Kidney (tissue), 14 donors: ENCODE data around the gene FRMD4A. TPM values are rescaled to one million over a fixed set of nuclear protein-coding genes. Genes with fewer than 3 reads are reported as not detected.

Experiments
- DNase-seq, 5 donors: peaks; one replicate each; pipeline ENCODE4 v3.0.0-alpha.2; 2013 to 2020
- FAIRE-seq: peaks from 2 replicates; lab custom pipeline; 2012; peaks lifted over from hg19 to GRCh38; lab: Jason Lieb, UNC
- H3K27ac ChIP-seq, 2 donors: one replicate each; pipeline ENCODE4 v1.7.0; 2013; ENCODE audit warnings: low read depth in 2 of 2, low read length in 2 of 2, inconsistent platforms in 1 of 2
- H3K27me3 ChIP-seq: one replicate; pipeline ENCODE4 v1.7.1; 2013; ENCODE audit warnings: low read length, inconsistent platforms; ENCODE audit not compliant: control insufficient read depth, insufficient read depth
- H3K36me3 ChIP-seq, 3 donors: one replicate each; pipeline versions ENCODE4 v1.7.0 to v1.7.1; 2013; ENCODE audit warnings: low read length in 3 of 3, control low read depth in 1 of 3, inconsistent platforms in 1 of 3; ENCODE audit not compliant: insufficient read depth in 3 of 3, control insufficient read depth in 2 of 3
- H3K4me1 ChIP-seq, 3 donors: one replicate each; pipeline versions ENCODE4 v1.7.0 to v1.7.1; 2013; ENCODE audit warnings: low read length in 3 of 3, inconsistent platforms in 1 of 3, low read depth in 1 of 3; ENCODE audit not compliant: control insufficient read depth in 2 of 3, insufficient read depth in 2 of 3
- H3K4me3 ChIP-seq, 3 donors: one replicate each; pipeline versions ENCODE4 v1.7.0 to v1.8.1; 2013; ENCODE audit warnings: low read length in 3 of 3, control low read depth in 1 of 3, inconsistent platforms in 1 of 3
- H3K9ac ChIP-seq, 3 donors: one replicate each; pipeline versions ENCODE4 v1.7.0 to v1.7.1; 2013; ENCODE audit warnings: low read length in 3 of 3, control low read depth in 1 of 3, inconsistent platforms in 1 of 3
- H3K9me3 ChIP-seq, 3 donors: one replicate each; pipeline versions ENCODE4 v1.7.0 to v1.7.1; 2013; ENCODE audit warnings: low read length in 3 of 3, control low read depth in 1 of 3, inconsistent platforms in 1 of 3; ENCODE audit not compliant: control insufficient read depth in 2 of 3, insufficient read depth in 1 of 3
- CTCF ChIP-seq: IDR thresholded peaks from 3 replicates; pipeline ENCODE4 v1.5.1; 2012; ENCODE audit warnings: mild to moderate bottlenecking, moderate library complexity, borderline replicate concordance; ENCODE audit not compliant: insufficient read depth; ENCODE audit errors: extremely low read depth
- intact Hi-C: fragments of 100-400 bp; cut with DNase I; formaldehyde crosslinking; loops from one replicate; pipeline ENCODE4 v1.11.1; 2022
- polyA plus RNA-seq: library from polyadenylated mRNA; stranded (reverse); fragments of 350-450 nt; fragmentation: Illumina TruSeq; extraction: RNeasy Lipid Tissue Mini Kit (QIAGEN cat#74804); gene quantifications from one replicate; pipeline ENCODE4 v1.2.3, GENCODE V29; 2014; ENCODE audit warnings: low read depth, low replicate concordance; ENCODE audit not compliant: insufficient read depth
- total RNA-seq: library from RNA; stranded (reverse); fragmentation: NEBNext Ultra II Directional; extraction: Animal tissue kit (Norgen Biotek cat#: 25700); gene quantifications from one replicate; pipeline ENCODE4 v1.2.1, GENCODE V29; 2021
- donor health status: control.
- donor health status: control.
- donor health status: control.
- donor health status: control.
- donor health status: control.
- donor health status: DM: yes; HTN: yes; CAD: no.
- donor health status: Normal renal cell carcinoma (clear cell type).

The FRMD4A gene
- total and polyA plus RNA-seq, 2 donors from 2014 or later, result 16.0 to 68.2 TPM

DNA sequence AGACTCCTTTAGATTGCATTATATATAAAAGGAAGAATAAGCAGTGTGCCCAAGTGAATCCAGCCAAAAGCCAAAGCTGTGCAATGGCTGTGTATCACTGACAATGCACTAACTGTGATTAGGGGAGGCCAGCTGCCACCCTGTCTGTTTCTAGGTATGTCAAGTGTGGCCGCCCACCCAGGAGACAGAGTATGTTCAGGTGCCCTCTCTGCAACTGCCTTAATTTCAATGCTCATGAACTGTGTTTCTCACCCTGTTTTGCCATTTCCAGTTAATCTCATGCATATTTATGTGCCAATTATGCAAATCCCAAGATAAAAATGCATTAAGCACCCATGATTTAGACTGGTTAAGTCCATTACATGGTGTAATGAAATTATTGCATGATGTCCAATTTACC lies 159.4 kb downstream of the FRMD4A start:
- FAIRE-seq, result no peak
- no peak for TF ChIP-seq CTCF

DNA sequence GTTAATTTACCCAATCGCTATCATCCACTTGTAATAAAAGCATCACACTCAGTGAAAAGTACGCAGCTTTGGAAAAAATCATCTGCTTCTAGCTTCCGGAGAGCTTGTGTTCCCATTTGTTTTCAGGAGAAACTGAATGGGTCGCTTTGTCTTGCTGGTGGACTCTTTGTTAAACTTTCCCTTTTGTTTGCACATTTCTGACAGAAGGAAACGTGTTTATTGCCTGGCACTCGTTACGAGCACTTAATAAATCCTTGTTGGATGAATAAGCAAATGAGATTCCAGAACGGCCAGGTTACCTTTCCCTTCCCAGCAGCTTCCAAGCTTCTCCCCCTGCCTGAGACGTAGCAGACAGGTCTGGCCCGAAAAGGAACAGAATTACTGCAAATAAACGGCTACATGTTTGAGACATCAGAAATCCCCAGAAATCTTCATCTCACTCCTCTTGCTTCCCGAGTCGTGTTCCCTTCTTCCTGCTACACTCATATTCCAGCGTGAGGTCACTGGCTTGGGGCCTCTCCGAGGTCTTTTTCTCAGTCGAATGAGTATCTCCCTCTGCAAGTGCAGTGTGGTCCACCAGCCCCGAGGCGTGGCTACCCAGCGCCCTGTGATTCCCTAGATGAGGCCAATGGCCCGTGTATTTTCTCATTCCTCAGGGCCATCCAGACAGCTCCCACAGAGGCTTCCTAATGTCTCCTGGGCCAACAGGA lies 167.2 kb downstream of the FRMD4A start:
- no peak overlapping the region for H3K27ac ChIP-seq
- peak overlapping the region in 1 of 3 donors; percentile 26 for H3K4me3 ChIP-seq
- FAIRE-seq (no peak), DNase-seq (peak in 4 of 5 donors; percentile 41 to 57 (median 43))
- no peaks in the 10 kb centered on the region for H3K36me3 ChIP-seq
- TF ChIP-seq CTCF, result no peak
- intact Hi-C loops, result no loop called here
- H3K4me1 ChIP-seq, result peaks cover 0 to 2% (median 0%) of the 10 kb centered on the region in 3 donors
- no peaks in the 10 kb centered on the region for H3K9me3 ChIP-seq
- no peak overlapping the region for H3K9ac ChIP-seq
- no peaks in the 10 kb centered on the region for H3K27me3 ChIP-seq

More for the DNA sequence above, 159.4 kb downstream of the FRMD4A start:
- no peaks in the 10 kb centered on the region for H3K36me3 ChIP-seq
- H3K9me3 ChIP-seq, result no peaks in the 10 kb centered on the region
- no peak overlapping the region for H3K4me3 ChIP-seq
- intact Hi-C loops, result no loop called here
- H3K9ac ChIP-seq, result no peak overlapping the region
- peaks cover 0 to 4% (median 0%) of the 10 kb centered on the region in 3 donors for H3K4me1 ChIP-seq
- H3K27ac ChIP-seq, result no peak overlapping the region
- no peak for DNase-seq
- no peaks in the 10 kb centered on the region for H3K27me3 ChIP-seq

DNA sequence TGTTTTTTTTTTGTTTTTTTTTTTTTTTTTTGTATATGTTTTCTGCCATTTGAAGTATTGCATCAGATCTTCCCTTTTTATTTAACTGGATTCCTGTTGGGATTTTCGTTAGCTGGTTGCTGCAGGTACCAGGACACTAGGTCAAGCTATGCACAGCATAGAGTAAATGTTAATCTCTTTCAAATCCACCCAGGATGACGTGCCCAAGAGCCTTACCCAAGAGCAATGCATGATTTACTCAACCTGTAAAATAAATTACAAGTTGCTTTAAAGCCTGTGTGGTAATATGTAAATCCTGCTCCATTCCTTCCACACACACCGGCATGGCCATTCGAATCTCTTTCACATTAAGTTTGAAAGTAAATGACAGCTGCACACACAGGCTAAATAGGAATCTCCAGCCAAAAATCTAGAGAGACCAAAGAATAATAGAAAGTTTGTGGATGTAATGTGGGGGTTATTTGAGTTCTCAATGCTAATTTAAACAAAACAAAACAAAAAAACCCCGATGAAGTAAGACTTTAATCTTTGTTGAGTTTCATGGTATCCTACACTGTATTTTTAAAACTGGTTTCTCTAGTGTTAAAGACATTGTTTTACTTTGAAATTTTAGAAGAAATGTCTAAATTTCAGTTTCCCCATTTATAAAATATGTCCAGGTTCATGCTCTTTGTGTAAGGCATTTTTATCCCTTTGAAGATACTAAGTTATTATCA lies 167.9 kb downstream of the FRMD4A start:
- FAIRE-seq, result no peak
- Histone ChIP-seq H3K9ac (no peak overlapping the region), H3K9me3 (no peaks in the 10 kb centered on the region), H3K36me3 (no peaks in the 10 kb centered on the region), H3K4me1 (peaks cover 0 to 2% (median 0%) of the 10 kb centered on the region in 3 donors), H3K27me3 (no peaks in the 10 kb centered on the region), H3K27ac (no peak overlapping the region), H3K4me3 (peak overlapping the region in 1 of 3 donors; percentile 26)
- no peak for TF ChIP-seq CTCF
- intact Hi-C loops, result no loop called here
- peak in 1 of 5 donors; percentile 35 for DNase-seq
